ENCODE measurements around the gene ZSWIM5. TPM values are rescaled to one million over a fixed set of nuclear protein-coding genes. Genes with fewer than 3 reads are reported as not detected.

ZSWIM5 gene
- total RNA-seq, 1 experiment from 2014 or later = 7.9 TPM

DNA sequence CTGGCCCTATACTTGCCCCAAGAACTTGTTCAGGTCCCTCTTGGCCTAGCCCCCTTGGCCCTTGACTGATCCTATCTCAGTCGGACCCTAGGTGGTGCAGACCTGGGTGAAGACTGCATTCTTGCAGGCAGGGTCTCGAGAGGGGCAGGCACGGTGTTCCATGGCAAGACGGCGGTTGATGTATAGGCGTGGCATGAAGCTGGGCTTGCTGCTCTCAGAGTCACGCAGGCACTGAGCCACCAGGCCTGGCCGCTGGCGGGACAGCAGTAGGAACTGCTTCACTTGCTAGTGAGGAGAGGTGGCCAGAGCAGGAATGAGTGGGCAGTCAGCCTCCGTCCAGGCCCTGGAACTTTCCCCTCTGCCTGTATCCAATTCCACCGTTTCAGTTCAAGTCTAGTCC, 199.1 kb downstream of the ZSWIM5 start:
- TF ChIP-seq TCF7L2 (IDR thresholded peaks at IDR 0.05; ENCODE audit: low read depth, low read length) (no peak), REST (IDR thresholded peaks at IDR 0.05; ENCODE audit: insufficient read depth in 1 of 2, low read depth in 2 of 2, low read length in 1 of 2) (no peak), CTCF (IDR thresholded peaks at IDR 0.05) (no peak), POLR2AphosphoS5 (IDR thresholded peaks at IDR 0.05; ENCODE audit: low read depth, low read length) (no peak), SIN3A (IDR thresholded peaks at IDR 0.05; ENCODE audit: borderline replicate concordance, insufficient read depth, low read depth, low read length) (no peak)
- ATAC-seq (no peak), DNase-seq (ENCODE audit: low read depth, low spot score) (no peak)
- Histone ChIP-seq H3K27me3 (ENCODE audit: control insufficient read depth, insufficient read depth, low read length) (no peaks in the 10 kb centered on the region), H3K4me1 (ENCODE audit: control insufficient read depth, insufficient read depth, low read length) (peaks cover 9% of the 10 kb centered on the region), H3K27ac (ENCODE audit: low read length) (no peak overlapping the region), H3K36me3 (ENCODE audit: control insufficient read depth, insufficient read depth, low read length) (no peaks in the 10 kb centered on the region; the same call in none of the 2 replicates), H3K4me3 (ENCODE audit: low read depth in 2 of 2, low read length in 2 of 2) (no peak overlapping the region), H3K9me3 (ENCODE audit: control insufficient read depth, insufficient read depth, low read depth, low read length) (no peaks in the 10 kb centered on the region)
- ChIA-PET POLR2A (no interaction called here), CTCF (no interaction called here)
- BruUV-seq (replicated peaks) = no TSS peak
- in situ Hi-C loops (cut with HindIII; ENCODE audit: low pct_unique_long_range_greater_than_20kb, low sequenced_read_pairs) (no loop called here), intact Hi-C loops (cut with micrococcal nuclease; ENCODE audit: unreplicated experiment) (no loop called here)

- Histone ChIP-seq H3K4me1 (ENCODE audit: control insufficient read depth, insufficient read depth, low read length) (peaks cover 4% of the 10 kb centered on the region; the same call in 1 of the 2 replicates), H3K27me3 (ENCODE audit: control insufficient read depth, insufficient read depth, low read length) (no peaks in the 10 kb centered on the region), H3K9me3 (ENCODE audit: control insufficient read depth, insufficient read depth, low read depth, low read length) (no peaks in the 10 kb centered on the region), H3K36me3 (ENCODE audit: control insufficient read depth, insufficient read depth, low read length) (no peaks in the 10 kb centered on the region; the same call in none of the 2 replicates), H3K27ac (ENCODE audit: low read length) (no peak overlapping the region), H3K4me3 (ENCODE audit: low read depth in 2 of 2, low read length in 2 of 2) (no peak overlapping the region)
- DNase-seq (ENCODE audit: low read depth, low spot score) (no peak), ATAC-seq (no peak)
- CTCF ChIA-PET = interaction anchor here (0.7 kb wide), 1 partner anchor 167 kb away, joined by 5 read pairs; no protein-coding TSS in a partner anchor
- BruUV-seq (replicated peaks) = no TSS peak
- in situ Hi-C loops (cut with HindIII; ENCODE audit: low pct_unique_long_range_greater_than_20kb, low sequenced_read_pairs) = no loop called here
- POLR2A ChIA-PET = no interaction called here
- intact Hi-C loops (cut with micrococcal nuclease; ENCODE audit: unreplicated experiment) = no loop called here
- TF ChIP-seq SIN3A (IDR thresholded peaks at IDR 0.05; ENCODE audit: borderline replicate concordance, insufficient read depth, low read depth, low read length) = no peak
- TF ChIP-seq POLR2AphosphoS5 (IDR thresholded peaks at IDR 0.05; ENCODE audit: low read depth, low read length) = no peak
- no peak for TF ChIP-seq TCF7L2 (IDR thresholded peaks at IDR 0.05; ENCODE audit: low read depth, low read length)
- no peak for TF ChIP-seq CTCF (IDR thresholded peaks at IDR 0.05)
- no peak for TF ChIP-seq REST (IDR thresholded peaks at IDR 0.05; ENCODE audit: insufficient read depth in 1 of 2, low read depth in 2 of 2, low read length in 1 of 2)
Observed at GRCh38 chr1:45005761-45006160, 200.6 kb downstream of the ZSWIM5 start.
